Omental fat pad (tissue), 4 donors: ENCODE measurements around the gene CDK18. TPM values are rescaled to one million over a fixed set of nuclear protein-coding genes. Genes with fewer than 3 reads are reported as not detected.

ENCODE experiments used
- ATAC-seq: fragments of 150-250 bp; one replicate; pipeline ENCODE4 v1.9.1; 2016; ENCODE audit warnings: mild to moderate bottlenecking, moderate library complexity; ENCODE audit not compliant: low FRiP score
- DNase-seq: peaks from one replicate; pipeline ENCODE4 v3.0.0-alpha.2; 2019; ENCODE audit warnings: low spot score
- total RNA-seq, 4 donors: library from RNA; depleted of rRNA; stranded (reverse); fragments of >200 nt; gene quantifications; one replicate each; pipeline ENCODE4 v1.1.0, GENCODE V29; 2016
- TF ChIP-seq, protein P1 (sequence below), 3 donors: fragments of 450-650 bp; IDR thresholded peaks; one replicate each; pipeline ENCODE4 v1.5.1; 2016 to 2017; ENCODE audit warnings: antibody characterized with exemption in 3 of 3, mild to moderate bottlenecking in 3 of 3, moderate library complexity in 2 of 3

CDK18 gene
- total RNA-seq, 4 donors from 2014 or later: 2.8 to 9.0 (median 5.3) TPM

DNA sequence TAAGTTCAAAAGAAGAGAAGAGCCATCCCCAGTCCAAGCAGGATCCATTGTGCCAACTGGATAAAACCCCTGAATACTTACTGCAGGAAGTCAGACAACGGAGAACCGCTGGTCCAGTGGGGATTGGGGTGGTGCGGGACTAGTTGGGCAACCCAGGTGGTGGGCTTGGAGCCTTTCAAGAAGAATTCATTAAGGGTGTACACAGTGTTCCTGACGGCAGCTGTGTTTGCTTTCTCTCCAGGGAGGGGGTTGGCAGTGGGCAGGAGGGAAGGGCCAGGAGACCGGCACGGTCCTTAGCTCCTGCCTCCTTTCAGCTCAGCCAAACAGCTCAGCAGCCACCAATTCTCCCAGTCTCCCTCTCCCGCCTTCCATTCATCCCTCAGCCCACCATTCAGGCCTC, 7.1 kb upstream of the CDK18 start:
- TF ChIP-seq, protein P1, sequence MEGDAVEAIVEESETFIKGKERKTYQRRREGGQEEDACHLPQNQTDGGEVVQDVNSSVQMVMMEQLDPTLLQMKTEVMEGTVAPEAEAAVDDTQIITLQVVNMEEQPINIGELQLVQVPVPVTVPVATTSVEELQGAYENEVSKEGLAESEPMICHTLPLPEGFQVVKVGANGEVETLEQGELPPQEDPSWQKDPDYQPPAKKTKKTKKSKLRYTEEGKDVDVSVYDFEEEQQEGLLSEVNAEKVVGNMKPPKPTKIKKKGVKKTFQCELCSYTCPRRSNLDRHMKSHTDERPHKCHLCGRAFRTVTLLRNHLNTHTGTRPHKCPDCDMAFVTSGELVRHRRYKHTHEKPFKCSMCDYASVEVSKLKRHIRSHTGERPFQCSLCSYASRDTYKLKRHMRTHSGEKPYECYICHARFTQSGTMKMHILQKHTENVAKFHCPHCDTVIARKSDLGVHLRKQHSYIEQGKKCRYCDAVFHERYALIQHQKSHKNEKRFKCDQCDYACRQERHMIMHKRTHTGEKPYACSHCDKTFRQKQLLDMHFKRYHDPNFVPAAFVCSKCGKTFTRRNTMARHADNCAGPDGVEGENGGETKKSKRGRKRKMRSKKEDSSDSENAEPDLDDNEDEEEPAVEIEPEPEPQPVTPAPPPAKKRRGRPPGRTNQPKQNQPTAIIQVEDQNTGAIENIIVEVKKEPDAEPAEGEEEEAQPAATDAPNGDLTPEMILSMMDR (IDR thresholded peaks at IDR 0.05): no peak
- ATAC-seq: no peak
- DNase-seq: no peak

DNA sequence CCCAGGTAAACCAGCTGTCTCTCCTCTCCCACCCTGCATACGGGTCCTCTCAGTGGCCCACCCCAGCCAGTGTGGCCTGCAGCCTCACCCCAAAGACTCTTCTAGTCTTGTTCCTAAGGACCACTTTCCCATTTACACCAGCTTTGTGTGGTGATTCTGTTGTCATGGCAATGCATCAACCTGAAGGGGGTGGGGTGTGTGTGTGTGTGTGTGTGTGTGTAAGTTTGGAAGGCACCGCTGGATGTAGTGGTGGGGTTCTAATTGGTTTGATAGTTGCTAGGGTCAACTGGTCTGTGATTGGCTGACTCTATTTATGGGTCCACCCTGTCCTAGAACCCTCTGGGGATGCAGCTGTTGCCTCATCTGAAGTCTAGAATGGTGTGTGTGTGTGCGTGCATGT, 4.7 kb upstream of the CDK18 start:
- DNase-seq: no peak

DNA sequence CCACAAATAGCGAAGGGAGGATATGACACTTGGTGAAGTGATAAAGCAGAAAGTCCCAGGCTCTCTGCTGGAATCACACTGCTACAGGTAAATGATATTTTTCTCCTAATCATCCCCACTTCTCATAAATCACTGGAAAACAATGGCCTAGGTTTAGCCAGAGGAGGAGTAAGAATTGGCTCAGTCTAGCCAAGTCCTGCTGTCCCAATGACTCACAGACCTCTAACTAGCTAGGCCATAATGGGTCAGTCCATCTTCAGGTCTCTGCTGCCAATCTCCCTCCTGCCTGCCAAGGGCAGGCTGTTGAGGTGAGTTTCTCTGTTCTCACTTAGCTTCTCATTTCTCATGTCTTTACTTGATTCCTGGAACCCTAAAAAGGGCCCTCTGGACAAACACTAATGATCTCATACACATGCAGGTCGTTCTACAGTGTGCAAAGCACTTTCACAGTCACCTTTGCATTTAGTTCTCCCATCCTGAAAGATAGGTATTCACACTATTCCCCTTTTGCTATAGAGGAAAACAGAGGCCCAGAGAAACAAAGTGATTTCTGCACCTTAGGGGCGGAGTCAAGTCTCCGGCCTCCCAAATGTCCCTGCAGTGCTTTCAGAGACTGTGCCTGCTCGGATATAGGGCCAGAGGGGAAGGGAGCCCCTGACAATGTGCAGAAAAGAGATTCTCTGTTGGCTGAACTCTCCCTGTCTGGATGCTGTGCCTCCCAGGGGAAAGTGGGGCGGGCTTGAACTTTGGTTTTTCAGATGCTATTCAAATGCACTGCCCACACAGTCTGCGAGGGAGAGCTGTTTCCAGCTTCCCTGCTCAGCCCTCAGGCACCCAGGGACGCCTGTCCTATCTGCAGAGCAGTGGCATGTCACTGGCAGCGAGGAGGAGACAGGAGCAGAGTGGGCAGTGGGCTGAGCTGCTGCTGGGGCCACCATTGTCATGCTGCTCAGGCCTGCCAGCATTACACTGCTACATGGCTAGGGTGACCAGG, 3.9 kb upstream of the CDK18 start:
- ATAC-seq (no peak), DNase-seq (no peak)
- TF ChIP-seq, protein P1 (IDR thresholded peaks at IDR 0.05): no peak

More for the DNA sequence above, 4.7 kb upstream of the CDK18 start:
- ATAC-seq: no peak
- TF ChIP-seq, protein P1 (IDR thresholded peaks at IDR 0.05): no peak

DNA sequence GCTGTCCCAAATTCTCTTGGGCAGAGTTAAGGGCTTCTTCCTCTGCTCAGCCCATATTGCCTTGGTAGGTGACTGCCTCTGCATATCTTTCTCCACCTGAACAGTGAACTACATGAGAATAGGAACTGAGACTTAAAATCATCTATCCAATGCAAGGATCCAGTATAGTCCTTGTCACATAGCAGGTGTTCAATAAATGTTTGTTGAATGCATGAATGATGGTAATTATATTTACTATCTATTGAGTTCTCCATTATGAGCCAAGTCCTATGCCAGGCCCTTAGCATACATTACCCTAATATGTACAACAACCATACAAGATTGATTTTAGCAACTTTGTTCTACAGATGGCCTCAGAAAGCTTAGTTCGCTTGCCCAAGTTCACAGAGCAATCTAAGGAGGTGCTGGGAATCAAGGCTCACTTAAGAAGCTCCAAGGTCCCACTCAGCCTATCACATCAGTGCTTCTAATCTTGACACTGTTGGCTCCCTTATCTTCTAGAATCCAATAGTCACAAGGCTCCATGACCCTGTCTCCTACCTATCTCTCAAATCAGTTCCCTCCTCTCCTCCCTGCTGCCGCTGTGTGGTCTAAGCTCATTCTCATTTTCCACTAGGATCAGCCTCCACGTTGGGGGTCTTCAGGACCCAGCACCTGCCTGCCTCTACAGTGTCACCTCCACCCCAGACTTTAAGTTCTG, 2.2 kb upstream of the CDK18 start:
- DNase-seq: no peak
- no peak for ATAC-seq
- TF ChIP-seq, protein P1 (IDR thresholded peaks at IDR 0.05): no peak

DNA sequence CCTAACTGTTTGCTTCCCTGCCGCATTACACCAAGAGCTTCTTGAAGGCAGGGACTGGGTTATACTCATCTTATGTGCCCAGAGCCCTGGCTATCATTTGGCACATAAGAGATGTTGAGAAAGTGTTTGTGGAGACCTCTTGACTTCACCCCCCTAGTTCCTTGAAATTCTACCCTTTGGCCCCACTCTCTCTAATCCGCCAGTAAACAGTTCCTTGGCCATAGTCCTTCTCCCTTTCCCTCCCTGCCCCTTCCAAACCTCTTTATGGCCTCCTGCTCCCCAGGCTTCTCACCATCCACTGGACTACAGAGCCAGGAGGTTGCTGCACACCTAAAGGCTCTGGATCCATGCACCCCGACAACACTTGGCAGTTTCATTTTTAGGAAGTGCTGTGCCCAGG, 1.5 kb upstream of the CDK18 start:
- TF ChIP-seq, protein P1 (IDR thresholded peaks at IDR 0.05): no peak
- ATAC-seq: no peak
- no peak for DNase-seq

DNA sequence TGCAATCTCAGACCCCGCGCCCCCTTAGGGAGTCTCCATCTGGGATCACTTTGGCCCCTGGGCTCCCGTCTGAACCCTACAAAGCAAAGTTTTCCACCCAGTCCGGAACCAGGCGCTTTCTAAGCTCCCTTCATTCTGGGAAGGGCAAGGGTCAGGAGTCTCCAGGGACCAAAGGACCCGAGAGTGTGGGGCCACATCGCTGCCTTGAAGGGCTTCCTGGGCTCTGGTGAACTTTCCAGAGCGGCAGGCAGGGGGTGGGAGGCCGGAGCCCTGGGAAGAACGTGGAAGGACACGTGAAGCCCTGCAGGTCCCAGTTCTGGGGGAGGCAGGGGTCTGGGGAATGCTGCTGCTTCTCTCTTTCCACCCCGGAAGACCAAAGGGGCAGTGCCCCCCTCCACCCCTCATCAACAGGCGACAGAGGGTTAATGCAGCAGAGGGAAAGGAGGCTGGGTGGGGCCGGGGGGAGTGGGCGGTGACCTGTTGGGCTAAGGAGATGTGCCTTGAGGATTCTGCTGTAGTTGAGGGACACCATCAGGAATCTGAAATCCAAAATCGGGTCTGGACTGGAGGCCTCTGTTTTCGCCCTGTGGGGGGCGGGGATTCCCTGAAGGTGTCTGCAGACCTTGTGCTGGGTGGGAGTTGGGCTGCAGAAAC, 734 bp downstream of the CDK18 start:
- TF ChIP-seq, protein P1 (IDR thresholded peaks at IDR 0.05): no peak
- DNase-seq (no peak), ATAC-seq (peak; percentile 3)
